HepG2 (cell line): ENCODE measurements around the gene DGKB. TPM values are rescaled to one million over a fixed set of nuclear protein-coding genes. Genes with fewer than 3 reads are reported as not detected.

Experiments used
- ATAC-seq: fragments of 200-7000 bp; cut with Tn5 transposase; 3 replicates; pipeline ENCODE4 v1.9.1; 2020; ENCODE audit warnings: mild to moderate bottlenecking, moderate library complexity
- BruUV-seq: library from RNA; stranded (reverse); fragments of 400-500 nt; replicated peaks from 2 replicates; lab custom pipeline; 2021; lab: Mats Ljungman, UMichigan
- CTCF ChIA-PET: fragments of 300-600 bp; formaldehyde crosslinking; extraction: SDS; loops from one replicate; lab custom pipeline; 2021; ENCODE audit warnings: low total read pairs, inconsistent platforms, low intra/inter-chr PET ratio; lab: Yijun Ruan, JAX
- POLR2A ChIA-PET: fragments of 350-600 bp; sonication (Branson Sonifier 250); formaldehyde crosslinking; loops from one replicate; lab custom pipeline; 2020; ENCODE audit warnings: antibody characterized with exemption, inconsistent platforms; lab: Yijun Ruan, JAX
- DNase-seq: peaks from one replicate; pipeline ENCODE4 v3.0.0-alpha.2; 2015; ENCODE audit warnings: low spot score
- FAIRE-seq: peaks from 3 replicates; lab custom pipeline; 2011; peaks lifted over from hg19 to GRCh38; lab: Jason Lieb, UNC
- H2AFZ ChIP-seq: one replicate; pipeline ENCODE4 v1.6.1; 2011; ENCODE audit warnings: low read length, inconsistent platforms
- H3K27ac ChIP-seq: fragments of 300-600 bp; 3 replicates; pipeline ENCODE4 v1.8.0; 2011; ENCODE audit warnings: mixed run types, mild to moderate bottlenecking, mixed read lengths, low read length, inconsistent platforms; ENCODE audit not compliant: insufficient read depth; ENCODE audit errors: extremely low read length
- H3K27me3 ChIP-seq, 2 experiments: fragments of 200-600 bp in 1 of 2; 2 replicates in 1 of 2; 3 replicates in 1 of 2; pipeline versions ENCODE4 v1.6.0 to v1.8.0; 2011; ENCODE audit warnings: low read length in 2 of 2, mild to moderate bottlenecking in 2 of 2, moderate library complexity in 2 of 2, inconsistent platforms in 1 of 2; ENCODE audit not compliant: insufficient read depth in 2 of 2, control insufficient read depth in 1 of 2
- H3K36me3 ChIP-seq, 2 experiments: fragments of 200-600 bp in 1 of 2; replicated peaks in 1 of 2; 2 replicates in 1 of 2; 3 replicates in 1 of 2; pipeline versions ENCODE4 v1.5.1 to v1.8.0; 2011; ENCODE audit warnings: low read length in 2 of 2, inconsistent platforms in 1 of 2; ENCODE audit not compliant: insufficient read depth in 2 of 2, control insufficient read depth in 1 of 2
- H3K4me1 ChIP-seq: 2 replicates; pipeline ENCODE4 v1.5.1; 2012; ENCODE audit warnings: low read length, inconsistent platforms; ENCODE audit not compliant: insufficient read depth
- H3K4me2 ChIP-seq: 2 replicates; pipeline ENCODE4 v1.6.0; 2011; ENCODE audit warnings: low read depth, low read length, inconsistent platforms
- H3K4me3 ChIP-seq, 3 experiments: fragments of 200-600 bp in 1 of 3; sonication (generic), shearing (Covaris generic) in 1 of 3; replicated peaks in 1 of 3; 2 replicates each; pipeline ENCODE4 v1.5.1; 2011 to 2016; ENCODE audit warnings: low read length in 3 of 3, inconsistent platforms in 2 of 3, low read depth in 2 of 3, mild to moderate bottlenecking in 2 of 3, control low read depth in 1 of 3, mixed read lengths in 1 of 3; ENCODE audit not compliant: insufficient read depth in 1 of 3
- H3K79me2 ChIP-seq: one replicate; pipeline ENCODE4 v1.6.1; 2011; ENCODE audit warnings: low read length, inconsistent platforms; ENCODE audit not compliant: insufficient read depth
- H3K9ac ChIP-seq: 2 replicates; pipeline ENCODE4 v1.6.0; 2011; ENCODE audit warnings: mild to moderate bottlenecking, low read depth, low read length, inconsistent platforms; ENCODE audit not compliant: insufficient read depth
- H3K9me3 ChIP-seq: 2 replicates; pipeline ENCODE4 v1.5.1; 2012; ENCODE audit warnings: mild to moderate bottlenecking, low read length
- H4K20me1 ChIP-seq: 2 replicates; pipeline ENCODE4 v1.6.0; 2011; ENCODE audit warnings: inconsistent platforms, mild to moderate bottlenecking, low read length, moderate library complexity; ENCODE audit not compliant: insufficient read depth
- CENPT ChIP-seq: sonication (generic); formaldehyde crosslinking; IDR thresholded peaks from 2 replicates; pipeline ENCODE4 v1.8.0; 2022; ENCODE audit warnings: low read depth, mild to moderate bottlenecking, moderate library complexity, missing genetic modification reagents
- TRIM24 ChIP-seq: sonication (generic); formaldehyde crosslinking; IDR thresholded peaks from 2 replicates; pipeline ENCODE4 v1.8.0; 2022; ENCODE audit warnings: mild to moderate bottlenecking, missing genetic modification reagents
- ZBTB42 ChIP-seq: sonication (generic); formaldehyde crosslinking; IDR thresholded peaks from 2 replicates; pipeline ENCODE4 v1.5.0; 2020; ENCODE audit warnings: mild to moderate bottlenecking, missing genetic modification reagents
- ZNF280D ChIP-seq: sonication (generic); formaldehyde crosslinking; IDR thresholded peaks from 2 replicates; pipeline ENCODE4 v1.5.1; 2020; ENCODE audit warnings: mild to moderate bottlenecking, missing genetic modification reagents
- ZNF839 ChIP-seq: sonication (generic); formaldehyde crosslinking; IDR thresholded peaks from 2 replicates; pipeline ENCODE4 v1.4.0; 2020; ENCODE audit warnings: missing genetic modification reagents, mild to moderate bottlenecking, borderline replicate concordance
- WGBS: methylation state at CpG from one replicate; pipeline ENCODE4 v1.1.6; 2017; ENCODE audit warnings: low lambda C conversion rate; 5-methylcytosine and 5-hydroxymethylcytosine counted together
- in situ Hi-C: cut with HindIII; loops from 2 replicates; pipeline ENCODE4 v1.10.0; 2017; ENCODE audit warnings: low pct_unique_long_range_greater_than_20kb; ENCODE audit not compliant: extremely low pct_ligation_motif_present
- intact Hi-C: fragments of 100-400 bp; cut with micrococcal nuclease; formaldehyde crosslinking; loops from one replicate; pipeline ENCODE4 v1.10.0; 2022; ENCODE audit not compliant: unreplicated experiment
- polyA plus RNA-seq, 8 experiments: library from polyadenylated mRNA; depleted of rRNA in 3 of 8; stranded (reverse) in 7 of 8; unstranded in 1 of 8; fragments of >200 nt; fragmentation: Illumina TruSeq in 4 of 8; extraction: Trizol in 4 of 8; gene quantifications; 2 replicates each; pipeline versions ENCODE4 v1.2.1 to v1.2.3, GENCODE V29; 2011 to 2016; ENCODE audit warnings: low read depth in 4 of 8, missing spikeins in 1 of 8, mixed read lengths in 1 of 8; ENCODE audit not compliant: insufficient read depth in 1 of 8
- total RNA-seq, 5 experiments: library from RNA; depleted of rRNA; stranded (reverse); fragments of >200 nt; fragmentation: Illumina TruSeq; extraction: Trizol; gene quantifications; 2 replicates each; pipeline ENCODE4 v1.2.3, GENCODE V29; 2016; ENCODE audit warnings: low read depth in 1 of 5
- TF ChIP-seq, protein P1 (sequence below): sonication (generic); formaldehyde crosslinking; IDR thresholded peaks from 2 replicates; pipeline ENCODE4 v1.4.0; 2020; ENCODE audit warnings: missing genetic modification reagents, borderline replicate concordance

Gene DGKB
- total and polyA plus RNA-seq, 2 of the 13 experiments (the other 11 are each of a cell fraction or from before 2014, with no cell fraction given), result not detected

GRCh38 chr7:14850039-14850438, 52.5 kb downstream of the DGKB start:
- no peak overlapping the region for H3K4me3 ChIP-seq
- no peaks in the 10 kb centered on the region for H4K20me1 ChIP-seq
- no peak overlapping the region for H3K27ac ChIP-seq
- TF ChIP-seq TRIM24 (CRISPR knock-in tag) (no peak), CENPT (no peak), ZNF280D (CRISPR knock-in tag) (no peak), ZBTB42 (no peak), ZNF839 (no peak)
- TF ChIP-seq, protein P1, sequence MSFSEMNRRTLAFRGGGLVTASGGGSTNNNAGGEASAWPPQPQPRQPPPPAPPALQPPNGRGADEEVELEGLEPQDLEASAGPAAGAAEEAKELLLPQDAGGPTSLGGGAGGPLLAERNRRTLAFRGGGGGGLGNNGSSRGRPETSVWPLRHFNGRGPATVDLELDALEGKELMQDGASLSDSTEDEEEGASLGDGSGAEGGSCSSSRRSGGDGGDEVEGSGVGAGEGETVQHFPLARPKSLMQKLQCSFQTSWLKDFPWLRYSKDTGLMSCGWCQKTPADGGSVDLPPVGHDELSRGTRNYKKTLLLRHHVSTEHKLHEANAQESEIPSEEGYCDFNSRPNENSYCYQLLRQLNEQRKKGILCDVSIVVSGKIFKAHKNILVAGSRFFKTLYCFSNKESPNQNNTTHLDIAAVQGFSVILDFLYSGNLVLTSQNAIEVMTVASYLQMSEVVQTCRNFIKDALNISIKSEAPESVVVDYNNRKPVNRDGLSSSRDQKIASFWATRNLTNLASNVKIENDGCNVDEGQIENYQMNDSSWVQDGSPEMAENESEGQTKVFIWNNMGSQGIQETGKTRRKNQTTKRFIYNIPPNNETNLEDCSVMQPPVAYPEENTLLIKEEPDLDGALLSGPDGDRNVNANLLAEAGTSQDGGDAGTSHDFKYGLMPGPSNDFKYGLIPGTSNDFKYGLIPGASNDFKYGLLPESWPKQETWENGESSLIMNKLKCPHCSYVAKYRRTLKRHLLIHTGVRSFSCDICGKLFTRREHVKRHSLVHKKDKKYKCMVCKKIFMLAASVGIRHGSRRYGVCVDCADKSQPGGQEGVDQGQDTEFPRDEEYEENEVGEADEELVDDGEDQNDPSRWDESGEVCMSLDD, result no peak
- 2% methylated on average over 2 of the region's 2 CpGs for WGBS
- CTCF ChIA-PET, result no interaction called here
- in situ Hi-C loops (no loop called here), intact Hi-C loops (no loop called here)
- POLR2A ChIA-PET, result no interaction called here
- no TSS peak for BruUV-seq
- no peak for FAIRE-seq
- no peak overlapping the region for H3K9ac ChIP-seq
- H3K79me2 ChIP-seq, result no peaks in the 10 kb centered on the region
- H3K9me3 ChIP-seq, result peaks cover 40% of the 10 kb centered on the region
- H3K4me2 ChIP-seq, result no peak overlapping the region
- no peaks in the 10 kb centered on the region for H3K4me1 ChIP-seq
- H3K36me3 ChIP-seq, result no peaks in the 10 kb centered on the region
- H2AFZ ChIP-seq, result no peak overlapping the region
- no peak for ATAC-seq
- no peak for DNase-seq
- no peaks in the 10 kb centered on the region for H3K27me3 ChIP-seq
